Prostate gland (tissue), 2 donors: ENCODE data around the gene PSTPIP1. TPM values are rescaled to one million over a fixed set of nuclear protein-coding genes. Genes with fewer than 3 reads are reported as not detected.

Experiments used
- DNase-seq: peaks from one replicate; pipeline ENCODE4 v3.0.0-alpha.2; 2019; ENCODE audit warnings: low spot score
- H3K27ac ChIP-seq, 2 donors: fragments of 200-600 bp; sonication (generic); 2 replicates each; pipeline ENCODE4 v1.5.1; 2017 to 2019
- H3K27me3 ChIP-seq: fragments of 200-600 bp; sonication (generic); replicated peaks from 2 replicates; pipeline ENCODE4 v1.5.1; 2019; ENCODE audit not compliant: insufficient read depth
- H3K36me3 ChIP-seq, 2 donors: fragments of 200-600 bp; sonication (generic); 1 replicate in 1 of 2; 2 replicates in 1 of 2; pipeline versions ENCODE4 v1.5.1 to v1.8.1; 2017 to 2019
- H3K4me1 ChIP-seq: fragments of 200-600 bp; sonication (generic); replicated peaks from 2 replicates; pipeline ENCODE4 v1.5.1; 2019
- H3K4me3 ChIP-seq, 2 donors: fragments of 200-600 bp; sonication (generic); 2 replicates each; pipeline ENCODE4 v1.5.1; 2017 to 2019
- H3K9me3 ChIP-seq: fragments of 200-600 bp; sonication (generic); 2 replicates; pipeline ENCODE4 v1.5.1; 2017
- CTCF ChIP-seq, 4 experiments: fragments of 200-600 bp in 2 of 4; fragments of 450-650 bp in 2 of 4; sonication (generic) in 2 of 4; IDR thresholded peaks; 1 replicate in 3 of 4; 2 replicates in 1 of 4; pipeline ENCODE4 v1.5.1; 2016 to 2019; ENCODE audit warnings: antibody characterized with exemption in 4 of 4, mild to moderate bottlenecking in 2 of 4, moderate library complexity in 2 of 4
- POLR2A ChIP-seq: fragments of 450-650 bp; IDR thresholded peaks from one replicate; pipeline ENCODE4 v1.6.1; 2016; ENCODE audit warnings: antibody characterized with exemption, mild to moderate bottlenecking
- POLR2AphosphoS5 ChIP-seq: sonication (generic); formaldehyde crosslinking; IDR thresholded peaks from one replicate; pipeline ENCODE4 v1.6.1; 2017; ENCODE audit warnings: antibody characterized with exemption
- WGBS: methylation state at CpG from one replicate; pipeline ENCODE4 v1.1.5; 2018; 5-methylcytosine and 5-hydroxymethylcytosine counted together
- intact Hi-C: fragments of 100-400 bp; cut with DNase I; formaldehyde crosslinking; loops from one replicate; pipeline ENCODE4 v1.14.2; 2022
- total RNA-seq, 2 donors: library from RNA; depleted of rRNA; stranded (reverse); fragments of >200 nt; gene quantifications; one replicate each; pipeline ENCODE4 v1.1.0, GENCODE V29; 2016

Gene PSTPIP1
- total RNA-seq, 2 donors from 2014 or later, result 2.1 to 7.0 TPM

DNA sequence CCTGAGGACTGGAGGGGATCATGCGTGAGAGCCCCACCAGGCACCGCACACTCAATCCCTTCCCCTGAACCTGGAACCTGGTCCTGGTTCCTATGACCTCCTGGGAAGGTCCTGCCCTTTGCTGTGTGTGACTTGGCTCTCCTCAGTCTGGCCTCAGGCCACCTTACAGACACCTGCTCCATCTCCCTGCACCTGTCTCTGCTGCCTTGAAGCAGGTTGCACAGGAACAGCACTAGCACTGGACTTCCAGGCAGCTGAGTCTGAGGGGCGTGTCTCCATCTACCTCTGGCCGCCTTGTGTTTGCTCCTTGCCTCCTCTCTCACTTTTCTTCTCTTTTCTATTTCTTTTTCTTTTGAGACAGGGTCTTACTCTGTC, 15.4 kb downstream of the PSTPIP1 start:
- Histone ChIP-seq H3K36me3 (no peaks in the 10 kb centered on the region), H3K4me1 (no peaks in the 10 kb centered on the region), H3K27ac (no peak overlapping the region), H3K9me3 (no peaks in the 10 kb centered on the region), H3K27me3 (no peaks in the 10 kb centered on the region), H3K4me3 (no peak overlapping the region)
- 91% methylated on average over 4 of the region's 4 CpGs for WGBS
- DNase-seq, result no peak
- TF ChIP-seq POLR2A, result no peak
- no peak for TF ChIP-seq POLR2AphosphoS5
- intact Hi-C loops, result no loop called here

- H3K4me1 ChIP-seq, result no peaks in the 10 kb centered on the region
- H3K4me3 ChIP-seq, result no peak overlapping the region
- intact Hi-C loops, result no loop called here
- H3K27ac ChIP-seq, result no peak overlapping the region
- 69% methylated on average over 4 of the region's 4 CpGs for WGBS
- TF ChIP-seq POLR2A, result no peak
- no peak for TF ChIP-seq POLR2AphosphoS5
- TF ChIP-seq CTCF (IDR thresholded peaks at IDR 0.05), result no peak
- no peaks in the 10 kb centered on the region for H3K27me3 ChIP-seq
- H3K9me3 ChIP-seq, result no peaks in the 10 kb centered on the region
- DNase-seq, result no peak
- H3K36me3 ChIP-seq, result no peaks in the 10 kb centered on the region
Measured at GRCh38 chr15:77010857-77011256, 15.9 kb downstream of the PSTPIP1 start.

DNA sequence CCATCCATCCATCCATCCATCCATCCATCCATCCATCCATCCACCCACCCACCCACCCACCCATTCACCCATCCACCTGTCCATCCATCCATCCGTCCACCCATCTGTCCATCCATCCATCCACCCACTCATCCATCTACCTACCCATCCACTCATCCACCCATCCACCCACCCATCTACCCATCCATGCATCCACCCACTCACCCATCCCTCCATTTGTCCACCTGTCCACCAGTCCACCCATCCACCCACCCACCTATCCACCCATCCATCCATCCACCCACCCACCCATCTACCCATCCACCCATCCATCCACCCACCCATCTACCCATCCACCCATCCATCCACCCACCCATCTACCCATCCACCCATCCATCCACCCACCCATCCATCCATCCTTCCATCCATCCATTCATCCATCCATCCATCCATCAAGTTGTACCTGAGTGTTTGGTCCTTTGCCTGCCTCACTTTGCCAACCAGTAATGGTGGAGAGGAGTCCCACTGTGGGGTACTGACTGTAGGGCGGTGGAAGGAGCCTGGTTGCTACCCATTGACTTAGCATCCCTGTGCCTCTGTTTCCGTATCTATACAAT, 17.3 kb downstream of the PSTPIP1 start:
- no peaks in the 10 kb centered on the region for H3K4me1 ChIP-seq
- no peaks in the 10 kb centered on the region for H3K36me3 ChIP-seq
- no peaks in the 10 kb centered on the region for H3K9me3 ChIP-seq
- H3K4me3 ChIP-seq, result no peak overlapping the region
- DNase-seq, result no peak
- TF ChIP-seq POLR2AphosphoS5 (no peak), CTCF (IDR thresholded peaks at IDR 0.05) (no peak), POLR2A (no peak)
- intact Hi-C loops, result no loop called here
- 94% methylated on average over 3 of the region's 3 CpGs for WGBS
- no peaks in the 10 kb centered on the region for H3K27me3 ChIP-seq
- H3K27ac ChIP-seq, result no peak overlapping the region

GRCh38 chr15:77012868-77013267, 17.9 kb downstream of the PSTPIP1 start:
- Histone ChIP-seq H3K36me3 (no peaks in the 10 kb centered on the region), H3K9me3 (no peaks in the 10 kb centered on the region), H3K4me1 (no peaks in the 10 kb centered on the region), H3K27me3 (no peaks in the 10 kb centered on the region), H3K4me3 (no peak overlapping the region), H3K27ac (no peak overlapping the region)
- no peak for TF ChIP-seq CTCF (IDR thresholded peaks at IDR 0.05)
- TF ChIP-seq POLR2AphosphoS5, result no peak
- no peak for TF ChIP-seq POLR2A
- intact Hi-C loops, result no loop called here
- 72% methylated on average over 4 of the region's 4 CpGs for WGBS
- no peak for DNase-seq

DNA sequence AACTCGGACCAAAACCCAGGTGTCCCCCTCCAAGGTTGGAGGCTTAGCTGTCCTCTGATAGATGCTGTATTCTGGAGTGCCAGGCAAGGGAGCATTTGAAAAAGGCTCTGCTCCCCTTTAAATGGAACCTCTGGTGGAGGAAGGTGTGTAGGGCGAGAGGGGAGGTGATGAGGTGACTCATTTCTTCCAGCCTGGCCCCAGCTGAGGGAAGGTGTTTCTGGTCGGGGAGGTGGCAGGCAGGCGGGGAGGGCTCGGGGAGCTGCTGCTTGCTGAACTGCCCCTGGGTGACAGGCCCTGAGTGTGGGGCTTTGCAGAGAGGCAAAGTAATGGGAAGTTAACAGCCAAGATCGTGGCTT, 18.8 kb downstream of the PSTPIP1 start:
- Histone ChIP-seq H3K4me1 (no peaks in the 10 kb centered on the region), H3K4me3 (no peak overlapping the region), H3K27ac (no peak overlapping the region), H3K27me3 (no peaks in the 10 kb centered on the region), H3K36me3 (no peaks in the 10 kb centered on the region), H3K9me3 (no peaks in the 10 kb centered on the region)
- WGBS, result 68% methylated on average over 6 of the region's 6 CpGs
- TF ChIP-seq POLR2A (no peak), CTCF (IDR thresholded peaks at IDR 0.05) (no peak), POLR2AphosphoS5 (no peak)
- intact Hi-C loops, result no loop called here
- no peak for DNase-seq
